ENCODE data around the gene OCEL1. TPM values are rescaled to one million over a fixed set of nuclear protein-coding genes. Genes with fewer than 3 reads are reported as not detected.

OCEL1 gene
- total RNA-seq, 1 donor from 2014 or later: 7.1 TPM

DNA sequence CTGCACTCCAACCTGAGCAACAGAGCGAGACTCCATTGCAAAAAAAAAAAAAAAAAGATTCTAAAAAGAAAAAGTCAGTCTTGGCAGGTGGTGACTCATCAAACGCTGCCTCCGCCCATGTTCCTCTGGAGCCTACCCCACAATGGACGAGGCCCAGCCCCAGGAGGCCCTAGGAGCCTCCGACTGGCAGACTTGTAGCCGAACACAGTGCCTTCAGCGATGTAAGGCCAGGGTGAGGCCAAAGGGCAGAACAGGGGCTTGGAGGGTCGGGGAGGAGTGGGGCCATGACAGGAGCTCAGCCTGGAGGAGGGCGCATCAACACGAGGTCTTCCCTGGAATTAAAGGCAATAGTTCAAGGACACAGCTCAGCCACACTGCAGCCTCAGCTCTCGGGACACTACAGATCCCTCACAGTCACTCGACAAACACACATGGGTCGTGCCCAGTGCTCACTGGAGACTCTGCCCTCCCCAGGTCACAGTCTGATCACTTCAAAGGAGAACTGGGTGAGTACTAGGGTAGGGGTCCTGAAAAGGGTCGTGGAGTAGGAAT, 5.7 kb upstream of the OCEL1 start:
- TF ChIP-seq, protein P1, sequence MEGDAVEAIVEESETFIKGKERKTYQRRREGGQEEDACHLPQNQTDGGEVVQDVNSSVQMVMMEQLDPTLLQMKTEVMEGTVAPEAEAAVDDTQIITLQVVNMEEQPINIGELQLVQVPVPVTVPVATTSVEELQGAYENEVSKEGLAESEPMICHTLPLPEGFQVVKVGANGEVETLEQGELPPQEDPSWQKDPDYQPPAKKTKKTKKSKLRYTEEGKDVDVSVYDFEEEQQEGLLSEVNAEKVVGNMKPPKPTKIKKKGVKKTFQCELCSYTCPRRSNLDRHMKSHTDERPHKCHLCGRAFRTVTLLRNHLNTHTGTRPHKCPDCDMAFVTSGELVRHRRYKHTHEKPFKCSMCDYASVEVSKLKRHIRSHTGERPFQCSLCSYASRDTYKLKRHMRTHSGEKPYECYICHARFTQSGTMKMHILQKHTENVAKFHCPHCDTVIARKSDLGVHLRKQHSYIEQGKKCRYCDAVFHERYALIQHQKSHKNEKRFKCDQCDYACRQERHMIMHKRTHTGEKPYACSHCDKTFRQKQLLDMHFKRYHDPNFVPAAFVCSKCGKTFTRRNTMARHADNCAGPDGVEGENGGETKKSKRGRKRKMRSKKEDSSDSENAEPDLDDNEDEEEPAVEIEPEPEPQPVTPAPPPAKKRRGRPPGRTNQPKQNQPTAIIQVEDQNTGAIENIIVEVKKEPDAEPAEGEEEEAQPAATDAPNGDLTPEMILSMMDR (IDR thresholded peaks at IDR 0.05; ENCODE audit: insufficient read depth, low read length, poor library complexity, severe bottlenecking): no peak
- no peak for DNase-seq (ENCODE audit: low read depth)
- no peaks in the 10 kb centered on the region for H3K27me3 ChIP-seq (ENCODE audit: control insufficient read depth, insufficient read depth, low read length)
- peaks cover 2% of the 10 kb centered on the region for H3K36me3 ChIP-seq (ENCODE audit: control insufficient read depth, insufficient read depth, low read length)
- no peak overlapping the region for H3K4me3 ChIP-seq (ENCODE audit: low read depth, low read length)

DNA sequence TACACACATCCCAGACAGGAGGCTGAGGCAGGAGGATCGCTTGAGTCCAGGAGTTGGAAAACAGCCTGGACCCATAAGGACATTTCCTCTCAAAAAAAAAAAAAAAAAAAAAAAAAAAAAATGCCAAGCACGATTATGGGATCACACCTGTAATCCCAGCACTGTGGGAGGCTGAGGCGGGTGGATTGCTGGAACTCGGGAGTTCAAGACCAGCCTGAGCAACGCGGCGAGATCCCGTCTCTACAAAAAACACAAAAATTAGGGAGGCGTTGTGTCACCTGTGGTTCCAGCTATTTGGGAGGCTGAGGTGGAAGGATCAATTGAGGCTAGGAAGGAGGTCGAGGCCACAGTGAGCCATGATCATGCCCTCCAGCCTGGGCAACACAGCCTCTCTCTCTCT, 973 bp upstream of the OCEL1 start:
- TF ChIP-seq, protein P1 (IDR thresholded peaks at IDR 0.05; ENCODE audit: insufficient read depth, low read length, poor library complexity, severe bottlenecking): no peak
- Histone ChIP-seq H3K4me3 (ENCODE audit: low read depth, low read length) (no peak overlapping the region), H3K36me3 (ENCODE audit: control insufficient read depth, insufficient read depth, low read length) (peaks cover 2% of the 10 kb centered on the region), H3K27me3 (ENCODE audit: control insufficient read depth, insufficient read depth, low read length) (no peaks in the 10 kb centered on the region)
- no peak for DNase-seq (ENCODE audit: low read depth)

DNA sequence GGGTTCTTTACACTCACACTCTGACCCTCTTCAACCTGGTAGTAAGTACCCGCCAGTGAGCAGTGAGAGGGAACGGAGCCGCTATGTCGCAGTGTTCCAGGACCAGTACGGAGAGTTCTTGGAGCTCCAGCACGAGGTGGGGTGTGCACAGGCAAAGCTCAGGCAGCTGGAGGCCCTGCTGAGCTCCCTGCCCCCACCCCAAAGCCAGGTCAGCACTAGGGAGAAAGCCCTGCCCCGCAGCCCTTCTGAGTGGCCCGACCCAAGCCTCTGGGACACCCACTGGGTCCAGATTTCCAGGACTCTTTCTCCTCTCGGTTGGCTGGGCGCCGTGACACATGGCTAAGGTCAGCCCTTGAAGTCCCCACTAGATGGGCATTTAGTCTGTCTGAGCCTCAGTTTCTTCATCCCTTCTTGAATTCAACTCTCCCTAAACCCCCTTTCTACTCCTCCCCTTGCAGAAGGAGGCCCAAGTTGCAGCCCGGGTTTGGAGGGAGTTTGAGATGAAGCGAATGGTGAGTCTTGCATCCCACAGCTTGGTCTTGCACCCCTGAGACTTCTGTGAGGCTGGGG, 1.9 kb downstream of the OCEL1 start:
- Histone ChIP-seq H3K4me3 (ENCODE audit: low read depth, low read length) (no peak overlapping the region), H3K36me3 (ENCODE audit: control insufficient read depth, insufficient read depth, low read length) (peaks cover 2% of the 10 kb centered on the region), H3K27me3 (ENCODE audit: control insufficient read depth, insufficient read depth, low read length) (no peaks in the 10 kb centered on the region)
- TF ChIP-seq, protein P1 (IDR thresholded peaks at IDR 0.05; ENCODE audit: insufficient read depth, low read length, poor library complexity, severe bottlenecking): no peak
- DNase-seq (ENCODE audit: low read depth): no peak

GRCh38 chr19:17229890-17230289, 3.9 kb downstream of the OCEL1 start:
- TF ChIP-seq, protein P1 (IDR thresholded peaks at IDR 0.05; ENCODE audit: insufficient read depth, low read length, poor library complexity, severe bottlenecking): no peak
- Histone ChIP-seq H3K27me3 (ENCODE audit: control insufficient read depth, insufficient read depth, low read length) (no peaks in the 10 kb centered on the region), H3K36me3 (ENCODE audit: control insufficient read depth, insufficient read depth, low read length) (peaks cover 5% of the 10 kb centered on the region), H3K4me3 (ENCODE audit: low read depth, low read length) (no peak overlapping the region)
- no peak for DNase-seq (ENCODE audit: low read depth)

- H3K27me3 ChIP-seq (ENCODE audit: control insufficient read depth, insufficient read depth, low read length): no peaks in the 10 kb centered on the region
- TF ChIP-seq, protein P1 (IDR thresholded peaks at IDR 0.05; ENCODE audit: insufficient read depth, low read length, poor library complexity, severe bottlenecking): no peak
- no peak overlapping the region for H3K4me3 ChIP-seq (ENCODE audit: low read depth, low read length)
- no peak for DNase-seq (ENCODE audit: low read depth)
- peaks cover 6% of the 10 kb centered on the region for H3K36me3 ChIP-seq (ENCODE audit: control insufficient read depth, insufficient read depth, low read length)
Measured at GRCh38 chr19:17232258-17232657, 6.2 kb downstream of the OCEL1 start.

- peak overlapping the region; percentile 36 for H3K4me3 ChIP-seq (ENCODE audit: low read depth, low read length)
- peaks cover 6% of the 10 kb centered on the region for H3K36me3 ChIP-seq (ENCODE audit: control insufficient read depth, insufficient read depth, low read length)
- TF ChIP-seq, protein P1 (IDR thresholded peaks at IDR 0.05; ENCODE audit: insufficient read depth, low read length, poor library complexity, severe bottlenecking): no peak
- H3K27me3 ChIP-seq (ENCODE audit: control insufficient read depth, insufficient read depth, low read length): no peaks in the 10 kb centered on the region
- DNase-seq (ENCODE audit: low read depth): no peak
Measured at GRCh38 chr19:17234911-17235299, 8.9 kb downstream of the OCEL1 start.

Measured in kidney epithelial cell (primary cell).